Inferior parietal cortex (tissue), 1 donor: ENCODE data around the gene MRPL58.

Experiments
- DNase-seq: peaks from one replicate; pipeline ENCODE4 v3.0.0-alpha.2; 2016; ENCODE audit errors: extremely low spot score

The MRPL58 gene

DNA sequence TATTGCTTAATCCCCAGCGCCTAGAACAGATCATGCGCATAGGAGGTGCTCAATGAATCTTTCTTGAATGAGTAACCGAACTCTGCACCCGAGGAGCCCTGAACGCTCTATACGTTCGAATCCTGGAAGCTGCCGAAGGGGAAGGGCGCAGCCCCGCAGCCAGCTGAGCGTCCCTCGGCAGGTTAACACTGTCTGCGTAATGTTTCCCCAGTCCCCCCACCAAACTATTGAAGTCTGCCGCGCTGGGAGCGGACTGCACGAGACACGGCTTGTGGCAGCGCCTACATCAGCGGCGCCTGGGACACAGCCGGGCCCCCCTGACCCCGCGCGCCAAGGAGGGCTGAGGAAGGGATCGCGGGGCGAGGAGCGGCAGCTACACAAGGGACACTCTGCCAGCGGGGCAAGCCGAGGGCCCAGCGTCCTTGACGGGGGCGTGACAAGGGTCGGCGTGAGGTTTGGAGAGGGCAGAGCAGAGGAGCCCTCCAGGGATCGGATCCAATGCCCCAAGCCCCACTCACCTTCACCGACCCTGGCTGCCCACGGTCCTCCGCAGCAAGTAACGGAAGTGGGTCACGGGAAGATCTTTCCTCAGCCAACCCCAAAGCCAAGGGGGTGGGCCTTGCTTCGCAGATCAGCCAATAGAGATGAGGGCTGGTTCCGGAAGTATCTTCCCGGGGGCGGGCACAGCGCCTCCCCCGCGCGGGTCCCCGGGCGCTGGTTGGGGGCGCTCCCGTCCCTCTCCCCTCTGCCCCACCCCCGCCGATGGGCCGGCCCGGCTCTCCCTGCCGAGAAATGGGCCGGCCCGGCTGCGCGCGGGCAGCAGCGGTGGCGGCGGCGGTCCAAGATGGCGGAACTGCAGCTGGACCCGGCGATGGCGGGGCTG lies 34.2 kb downstream of the MRPL58 start, which contains the start of the genes ATP5PD and KCTD2:
ATP5PD (minus strand) TSS at position 563 of the 883 bp plus-strand sequence. CDS start 4,319 bp downstream, outside the sequence.
KCTD2 (plus strand) TSS at position 819 of the 883 bp plus-strand sequence; CDS start at position 845, 26 bp downstream.
- DNase-seq: peak; percentile 97

DNA sequence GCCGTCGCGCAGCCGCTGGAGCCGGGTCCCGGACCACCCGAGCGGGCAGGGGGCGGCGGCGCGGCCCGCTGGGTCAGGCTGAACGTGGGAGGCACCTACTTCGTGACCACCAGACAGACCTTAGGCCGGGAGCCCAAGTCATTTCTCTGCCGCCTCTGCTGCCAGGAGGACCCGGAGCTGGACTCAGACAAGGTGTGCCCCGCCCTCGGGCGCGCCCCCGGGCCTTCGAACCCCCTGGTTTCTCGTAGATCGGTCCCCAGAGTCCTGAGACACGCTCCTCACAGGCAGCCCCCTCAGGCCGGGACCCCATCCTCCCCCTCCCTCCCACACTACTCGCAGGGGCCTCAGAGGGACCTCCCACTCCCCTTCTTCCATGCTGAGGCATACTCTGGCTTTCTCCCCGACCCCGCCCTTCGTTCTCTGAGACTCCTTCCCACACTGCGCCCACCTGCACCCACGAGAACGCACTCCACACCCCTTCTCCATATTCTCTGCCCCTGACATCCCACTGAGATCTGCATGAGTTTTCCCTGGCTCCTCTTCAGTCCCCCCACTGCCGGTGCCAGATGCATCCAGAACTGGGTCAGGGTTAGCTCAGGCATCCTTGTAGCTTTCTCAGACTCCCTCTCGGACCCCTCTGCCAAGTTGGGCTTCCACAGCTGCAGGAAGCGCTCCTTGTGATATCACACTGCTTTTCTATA lies 35.1 kb downstream of the MRPL58 start:
- no peak for DNase-seq

DNA sequence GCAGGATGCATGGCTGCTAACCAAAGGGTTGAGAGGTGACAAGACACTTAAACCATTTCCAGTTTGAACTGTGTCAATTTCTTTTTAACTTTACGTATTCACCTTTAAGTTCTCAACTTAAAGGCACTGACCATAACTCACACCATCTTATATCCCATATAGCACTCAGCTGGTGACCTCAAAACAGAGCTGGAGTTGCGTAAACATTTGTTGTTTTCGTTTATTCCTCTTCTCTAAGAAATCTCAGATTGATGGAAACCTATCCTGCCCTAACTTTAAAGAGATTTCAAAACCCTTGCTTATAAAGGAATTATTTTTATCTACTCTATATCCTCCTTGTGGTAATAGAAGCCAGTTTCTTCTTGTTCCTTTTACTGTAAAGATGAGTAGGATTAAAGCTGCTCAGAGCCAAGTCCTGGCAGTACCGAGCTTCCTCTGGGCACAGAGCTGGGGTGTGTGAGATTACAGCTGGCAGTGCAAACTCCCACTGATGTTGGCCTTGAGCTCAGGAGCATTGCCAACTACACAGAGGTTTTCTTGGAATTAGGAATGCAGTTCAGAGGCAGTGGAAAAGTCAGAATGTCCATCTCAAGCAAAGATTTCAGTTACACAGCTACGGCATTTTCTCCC lies 35.9 kb downstream of the MRPL58 start:
- DNase-seq: peak; percentile 50

DNA sequence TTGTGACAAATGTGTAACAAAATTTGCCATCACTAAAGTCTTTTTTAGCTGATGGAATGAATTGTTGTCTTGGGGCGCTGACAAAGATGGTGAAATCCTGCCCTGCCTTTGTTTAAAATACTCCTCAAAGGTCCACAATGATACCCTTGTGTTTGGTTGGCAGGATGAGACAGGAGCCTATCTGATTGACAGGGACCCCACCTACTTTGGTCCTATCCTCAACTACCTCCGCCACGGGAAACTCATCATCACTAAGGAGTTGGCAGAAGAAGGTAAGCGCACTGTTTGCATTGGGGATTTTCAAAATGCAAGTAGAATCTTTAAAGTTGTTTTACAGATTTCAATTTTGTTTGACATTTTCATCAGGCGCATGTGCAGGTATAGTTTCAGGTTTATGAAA lies 36.6 kb downstream of the MRPL58 start:
- DNase-seq: no peak

DNA sequence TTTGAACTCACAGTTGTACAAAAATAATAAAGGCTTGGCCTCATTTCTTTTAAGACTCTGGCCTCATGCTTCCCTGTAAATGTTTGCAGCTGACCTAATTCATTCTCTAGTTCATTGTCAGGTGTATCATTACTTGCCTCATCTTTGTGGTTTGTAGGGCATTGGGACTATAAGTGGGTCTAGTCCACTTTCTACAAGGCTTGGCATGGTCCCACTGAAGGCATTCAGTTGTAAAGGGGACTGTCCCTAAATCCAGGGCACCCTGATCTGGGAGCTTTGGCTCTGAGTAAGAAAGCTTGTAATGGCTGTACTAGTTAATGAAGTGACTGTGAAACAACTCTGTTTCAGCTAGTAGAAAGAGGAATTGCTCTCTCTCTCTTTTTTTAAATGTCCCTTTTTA lies 37.2 kb downstream of the MRPL58 start:
- no peak for DNase-seq

DNA sequence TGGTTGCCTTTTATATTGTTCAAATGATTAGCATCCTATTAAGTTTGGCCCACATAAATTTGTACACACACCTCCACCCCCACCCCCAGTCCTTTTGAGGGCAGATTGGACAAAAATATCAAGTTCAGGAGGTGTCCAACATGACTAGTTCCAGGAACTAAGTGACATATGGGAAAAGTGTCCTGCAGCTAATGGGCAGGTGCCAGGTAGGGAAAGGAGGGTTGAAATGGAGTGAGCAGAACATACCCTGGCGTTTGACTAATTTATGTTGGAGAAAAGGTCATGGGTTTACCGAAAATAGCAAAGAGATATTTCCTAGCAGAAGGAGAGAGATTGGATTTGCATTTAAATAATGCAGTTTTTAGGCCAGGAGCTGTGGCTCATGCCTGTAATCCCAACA lies 39.5 kb downstream of the MRPL58 start:
- no peak for DNase-seq

DNA sequence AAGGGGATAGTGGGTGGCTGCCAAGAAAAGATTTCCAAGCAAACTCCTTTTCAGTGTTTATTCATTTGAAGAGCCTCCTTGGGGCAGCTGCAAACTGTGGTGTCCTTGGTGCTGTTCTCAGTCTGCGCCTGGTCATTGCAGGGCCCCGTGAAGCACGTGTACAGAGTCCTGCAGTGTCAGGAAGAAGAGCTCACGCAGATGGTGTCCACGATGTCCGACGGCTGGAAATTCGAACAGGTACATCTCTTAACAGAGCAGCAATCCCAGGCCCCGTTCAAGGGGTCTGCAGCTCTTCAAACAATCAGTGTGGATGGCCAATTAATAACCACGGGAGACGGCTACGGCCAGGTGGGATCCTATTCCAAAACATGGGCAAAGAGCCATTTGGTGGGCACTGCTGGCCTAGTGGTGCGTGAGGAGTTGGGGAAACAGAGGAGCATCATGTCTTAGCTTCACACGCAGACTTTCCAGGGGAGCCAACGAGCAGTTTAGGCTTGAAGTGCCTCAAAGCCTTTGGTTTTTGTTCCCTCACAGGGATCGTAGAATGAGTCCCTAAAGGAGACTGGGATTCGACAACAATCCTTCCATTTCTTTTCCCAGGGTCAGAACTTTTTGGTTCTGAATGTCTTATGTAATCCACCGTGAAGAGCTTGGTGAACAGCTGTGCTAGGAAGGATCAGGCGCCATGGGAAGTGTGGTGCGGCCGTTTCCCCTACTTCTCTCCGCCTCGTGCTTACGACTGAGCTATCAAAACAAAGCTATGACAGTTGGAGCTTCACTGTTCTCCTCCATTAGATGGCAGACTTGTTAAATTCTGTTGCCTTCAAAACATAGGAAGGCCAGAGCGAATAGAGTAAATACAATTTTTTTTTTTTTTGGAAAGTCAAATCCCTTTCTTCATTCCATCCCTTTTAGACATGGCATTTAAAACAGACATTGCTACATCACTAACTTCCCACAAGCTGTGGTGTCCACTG lies 47.2 kb downstream of the MRPL58 start:
- peak; percentile 80 for DNase-seq

DNA sequence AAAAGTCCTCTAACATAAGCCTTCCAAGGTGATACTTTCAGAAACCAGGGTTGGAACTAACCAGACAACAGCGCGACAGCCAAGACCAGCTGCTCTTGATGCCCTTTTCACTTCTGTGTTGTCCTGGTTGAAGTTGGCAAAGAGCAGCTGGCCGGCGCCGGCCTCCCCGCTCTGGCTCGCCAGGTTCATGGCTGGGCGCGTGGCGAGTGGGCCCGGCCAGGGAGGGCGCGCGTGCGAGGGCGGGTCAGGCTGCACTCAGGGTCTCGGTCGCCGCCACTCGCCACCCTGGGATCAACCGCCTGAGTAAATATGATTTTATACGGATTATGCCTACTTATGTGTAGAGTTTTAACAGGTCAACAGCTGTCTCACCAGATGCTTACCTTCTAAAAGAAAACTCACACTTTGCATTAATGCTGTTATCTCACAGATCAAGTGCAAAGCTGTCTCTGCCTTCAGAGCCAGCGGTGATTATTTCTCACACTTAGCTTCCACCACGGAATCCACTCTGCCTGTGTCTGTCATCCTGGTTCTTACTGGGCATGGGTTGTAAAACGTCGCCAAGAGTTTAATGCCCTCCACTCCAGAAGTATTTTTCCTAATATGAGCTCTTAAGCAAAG lies 48.1 kb downstream of the MRPL58 start:
- DNase-seq: no peak

DNA sequence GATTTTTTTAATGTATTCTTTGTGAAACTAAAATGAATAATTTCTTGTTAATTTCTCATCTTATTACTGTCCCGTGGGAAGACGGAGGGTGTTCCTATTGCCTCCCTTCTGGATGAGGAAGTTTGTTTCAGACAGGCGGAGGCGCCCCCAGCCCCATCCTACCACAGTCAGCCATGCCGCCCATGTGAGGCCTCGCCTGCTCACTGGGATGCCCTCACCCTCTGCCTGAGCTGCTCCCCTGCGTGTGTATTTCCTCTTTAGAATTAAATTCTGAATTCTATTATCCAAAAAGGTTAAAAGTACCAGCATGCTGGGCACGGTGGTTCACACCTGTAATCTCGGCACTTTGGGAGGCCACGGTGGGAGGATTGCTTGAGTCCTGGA lies 48.6 kb downstream of the MRPL58 start:
- DNase-seq: no peak

DNA sequence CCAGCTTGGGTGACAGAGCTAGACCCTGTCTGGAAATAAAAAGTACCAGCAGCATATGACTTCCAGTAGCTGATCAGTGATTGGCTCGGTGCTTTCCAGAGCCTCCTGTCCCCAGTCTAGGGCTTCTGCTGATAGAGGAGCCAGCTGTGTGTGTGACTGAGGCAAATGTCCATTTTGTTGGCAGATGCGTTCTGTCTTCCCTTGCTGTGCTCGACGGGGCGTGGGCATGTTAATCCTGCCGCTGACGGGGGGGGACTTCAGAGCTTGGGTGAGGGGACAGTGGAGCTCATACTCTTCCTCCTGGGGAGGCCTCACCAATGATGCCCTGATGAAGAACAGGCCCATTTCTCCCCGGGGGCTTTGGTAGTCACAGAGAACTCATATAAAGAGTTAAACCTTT lies 49.1 kb downstream of the MRPL58 start:
- no peak for DNase-seq

DNA sequence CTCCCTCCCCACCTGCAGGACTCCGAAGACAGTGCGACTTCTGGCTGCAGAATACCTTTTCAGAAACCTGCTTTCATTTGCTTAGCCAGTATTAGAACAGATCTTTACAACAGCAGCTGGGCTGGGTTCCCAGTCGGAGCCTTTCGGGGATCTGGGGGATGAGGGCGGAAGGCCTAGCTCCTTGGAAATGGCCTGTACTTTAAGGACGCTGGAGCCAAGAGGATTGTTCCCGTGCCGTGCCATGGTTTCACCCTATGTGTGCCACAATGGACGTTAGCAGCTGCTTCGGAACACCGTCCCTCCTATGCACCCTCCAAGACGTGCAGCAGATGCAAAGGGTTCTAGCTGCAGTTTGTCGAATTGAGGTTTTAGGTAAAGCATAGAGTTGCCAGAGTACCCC lies 50.7 kb downstream of the MRPL58 start:
- DNase-seq: no peak

DNA sequence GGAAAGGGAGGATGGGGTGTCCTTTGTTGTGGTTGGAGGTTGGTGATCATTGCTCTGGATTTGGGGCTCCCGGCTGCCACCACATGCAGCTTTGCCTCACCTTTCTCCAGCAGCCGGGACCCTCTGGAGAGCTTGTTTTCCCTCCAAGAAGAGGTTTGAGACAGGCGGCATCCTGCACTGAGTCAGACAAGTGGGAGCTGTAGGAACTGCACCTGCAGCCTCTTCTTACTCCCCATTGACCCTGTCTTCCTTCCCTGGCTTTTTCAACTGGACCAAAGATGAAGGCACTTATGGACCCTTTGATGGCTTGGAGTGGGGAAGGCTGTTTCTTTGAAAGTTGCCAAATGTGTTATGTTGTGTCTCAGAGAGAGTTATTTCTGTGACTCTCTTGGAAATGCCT lies 51.2 kb downstream of the MRPL58 start:
- no peak for DNase-seq

DNA sequence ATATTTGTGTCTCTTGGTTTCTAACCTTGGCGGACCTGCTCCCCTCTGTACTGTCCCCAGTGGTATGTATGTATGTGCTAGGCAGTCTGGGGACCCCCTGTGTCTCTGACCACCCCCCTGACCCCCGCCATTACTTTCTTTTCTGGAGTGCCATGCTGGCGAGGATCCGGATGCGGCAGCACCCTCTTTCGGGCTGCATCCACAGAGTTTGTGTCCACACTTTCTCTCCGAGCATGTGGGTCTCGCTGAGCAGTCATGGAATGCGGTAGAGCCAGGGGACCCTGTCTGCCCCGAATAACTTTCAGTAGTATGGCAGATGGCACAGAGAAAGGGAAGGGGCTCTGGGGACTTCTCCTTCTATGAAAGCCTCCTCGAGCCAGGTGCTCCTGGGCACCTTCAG lies 51.6 kb downstream of the MRPL58 start:
- DNase-seq: no peak

DNA sequence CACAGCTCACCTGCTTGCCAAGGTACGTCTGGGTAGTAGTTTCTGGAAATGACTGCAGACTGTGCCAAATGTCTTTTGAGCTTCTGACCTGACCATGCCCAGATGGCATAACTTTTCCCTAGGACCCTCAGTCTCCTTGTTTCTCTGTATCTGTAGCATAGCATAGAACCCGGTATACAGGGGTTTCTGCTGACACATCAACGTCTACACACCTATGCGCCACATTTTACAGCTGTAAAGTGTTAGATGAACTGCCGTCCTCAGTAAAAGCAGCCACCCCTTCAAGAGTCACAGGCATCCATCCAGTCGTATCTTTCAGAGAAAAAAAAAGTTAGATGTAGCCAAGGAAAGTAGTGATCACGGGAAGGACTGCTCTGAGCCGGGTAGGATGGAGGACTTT lies 52.0 kb downstream of the MRPL58 start:
- no peak for DNase-seq

DNA sequence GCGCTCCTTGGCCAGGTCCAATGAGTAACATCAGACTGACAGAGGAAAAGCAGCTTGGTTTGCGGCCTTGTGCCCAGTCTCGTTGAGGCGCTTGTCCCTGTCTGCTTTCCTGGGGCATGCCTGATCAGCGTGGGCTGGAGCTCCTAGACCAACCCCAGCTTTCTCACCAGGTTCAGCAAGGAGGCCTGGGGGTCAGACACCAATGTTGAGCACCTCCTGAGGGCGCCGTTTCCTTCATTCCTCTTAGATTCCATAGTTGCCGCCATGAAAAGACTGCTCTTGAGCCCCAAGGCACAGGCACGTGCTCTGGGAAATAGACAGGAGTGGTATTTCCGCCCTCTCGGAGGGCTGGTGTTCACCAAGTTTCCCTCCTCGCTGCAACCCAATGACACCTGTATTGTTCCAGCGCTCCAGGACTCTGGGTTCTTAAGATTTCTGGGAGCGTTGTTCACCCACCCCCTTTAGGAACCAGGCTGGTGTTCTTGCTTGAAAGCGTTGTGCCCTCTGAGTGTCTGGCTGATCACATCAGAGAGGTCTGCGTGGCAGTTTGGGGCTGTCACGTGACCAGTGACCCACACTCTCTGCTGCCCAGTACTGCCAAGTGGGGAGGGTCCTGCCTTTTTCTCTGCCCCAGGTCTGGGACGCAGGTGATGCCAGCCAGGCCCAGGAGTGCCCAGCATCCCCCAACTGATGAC lies 52.5 kb downstream of the MRPL58 start:
- DNase-seq: no peak

DNA sequence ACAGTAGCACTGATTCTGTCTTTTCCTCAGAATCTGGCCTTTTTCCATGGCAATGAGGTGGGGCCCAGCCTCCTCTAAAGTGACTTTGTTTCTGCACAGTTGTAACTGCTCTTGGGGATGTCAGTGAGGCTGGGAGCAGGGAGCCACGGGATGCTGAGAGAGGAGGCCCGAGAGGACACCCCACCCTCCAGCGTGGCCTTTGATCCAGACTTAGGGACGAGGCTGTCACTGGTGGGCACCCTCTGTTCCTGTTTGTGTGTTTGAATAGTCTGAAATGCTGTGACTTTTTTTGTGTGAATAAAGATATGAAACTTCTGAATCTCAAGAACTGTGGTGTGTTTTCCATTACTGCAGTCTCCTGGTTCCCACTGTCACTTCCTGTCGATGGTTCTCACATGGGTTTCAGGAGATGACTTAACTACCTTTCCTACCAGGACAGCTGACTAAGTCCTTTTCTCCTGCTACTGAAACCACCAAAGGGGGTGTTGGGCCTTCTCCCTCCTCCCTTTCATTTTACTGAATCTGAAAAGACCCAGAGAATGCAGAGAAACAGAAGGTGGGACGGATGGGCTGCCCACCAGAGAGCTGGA lies 53.2 kb downstream of the MRPL58 start:
- DNase-seq: no peak

DNA sequence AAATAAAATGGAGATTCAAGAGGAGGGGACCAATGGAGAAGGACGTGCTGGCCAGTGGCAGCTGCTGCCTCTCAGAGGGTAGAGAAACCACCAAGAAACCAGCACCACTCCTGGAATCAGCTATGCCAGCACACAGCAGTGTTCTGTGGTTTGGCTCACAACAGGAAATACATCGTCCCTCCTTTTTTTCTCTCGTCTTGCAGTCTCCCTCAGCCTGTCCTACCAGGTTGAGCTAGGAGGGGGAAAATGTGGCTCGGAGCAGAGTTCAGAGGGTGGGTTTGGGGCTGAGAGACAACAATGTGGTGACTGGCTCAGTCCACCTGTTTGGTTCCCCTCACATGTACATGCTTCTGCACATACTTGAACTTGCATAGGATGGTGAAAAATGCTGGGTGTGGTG lies 55.4 kb downstream of the MRPL58 start:
- no peak for DNase-seq

DNA sequence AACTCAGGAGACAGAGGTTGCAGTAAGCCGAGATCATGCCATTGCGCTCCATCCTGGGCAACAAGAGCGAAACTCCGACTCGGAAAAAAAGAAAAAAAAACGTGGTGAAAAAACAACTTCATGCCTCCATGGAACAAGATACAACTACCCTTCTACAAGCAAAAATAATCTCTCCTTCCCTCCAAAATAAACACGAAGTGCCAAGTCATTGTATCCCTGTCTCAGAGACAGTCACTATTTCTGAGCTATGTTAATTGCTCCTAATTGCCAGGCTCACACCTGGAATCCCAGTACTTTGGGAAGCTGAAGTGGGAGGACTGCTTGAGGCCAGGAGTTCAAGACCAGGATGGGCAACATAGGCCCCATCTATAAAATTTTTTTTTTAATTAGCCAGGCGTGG lies 56.3 kb downstream of the MRPL58 start:
- DNase-seq: no peak

DNA sequence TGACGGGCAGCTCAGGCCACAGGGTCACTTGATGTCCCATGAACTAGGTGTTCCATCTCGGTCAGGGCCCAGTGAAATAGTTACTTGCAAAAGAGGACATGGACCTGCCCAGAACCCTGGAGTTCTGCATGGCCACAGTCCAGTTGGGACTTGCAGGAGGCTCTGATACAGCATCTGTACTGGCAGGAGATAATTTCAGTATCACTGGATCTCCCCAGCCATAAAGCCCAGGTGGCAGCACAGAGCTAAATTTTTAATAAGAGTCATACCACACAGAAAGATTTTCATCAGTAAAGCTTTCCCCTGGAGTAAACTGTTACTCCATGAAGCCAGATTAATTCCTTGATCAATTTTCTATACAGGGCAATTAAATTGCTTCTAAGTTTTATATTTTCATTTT lies 57.3 kb downstream of the MRPL58 start:
- DNase-seq: no peak
